ENCODE data around the gene KCNC2. TPM values are rescaled to one million over a fixed set of nuclear protein-coding genes. Genes with fewer than 3 reads are reported as not detected.

Gene KCNC2
- total RNA-seq, 3 donors from 2014 or later = 0.29 to 1.3 TPM; not detected in 1

- intact Hi-C loops (cut with DNase I; ENCODE audit: low total_unique reads) = no loop called here
- H3K27me3 ChIP-seq = no peaks in the 10 kb centered on the region
- no peaks in the 10 kb centered on the region for H3K9me3 ChIP-seq
- no peak overlapping the region for H3K4me3 ChIP-seq
- H3K4me1 ChIP-seq = no peaks in the 10 kb centered on the region
- no peaks in the 10 kb centered on the region for H3K36me3 ChIP-seq
- DNase-seq (ENCODE audit: low spot score in 2 of 2) = no peak
- no peak overlapping the region for H3K27ac ChIP-seq
- TF ChIP-seq POLR2A (IDR thresholded peaks at IDR 0.05) = no peak
- no peak for TF ChIP-seq CTCF (IDR thresholded peaks at IDR 0.05)
- no peak for TF ChIP-seq POLR2AphosphoS5 (IDR thresholded peaks at IDR 0.05)
Observed at GRCh38 chr12:74999474-74999873, 210.2 kb downstream of the KCNC2 start.

Other genes with a start within 250 kb of the KCNC2 start
- 10 to 100 TPM; 13.8 to 34.0 (median 14.4) TPM for gene CAPS2, start 120.5 kb upstream of the KCNC2 start, total RNA-seq
- gene GLIPR1L1, start 124.8 kb upstream of the KCNC2 start, total RNA-seq = not detected
- 1 to 10 TPM in 2 of 3 donors, under 1 TPM in 1; 0.80 to 6.3 (median 2.3) TPM for gene GLIPR1L2, start 181.2 kb upstream of the KCNC2 start, total RNA-seq